Measurements from ENCODE around the gene RIN1.
"Not testable (repeated sequence)": the region's sequence is repeated elsewhere in the genome, so short reads cannot be mapped to it uniquely, and the experiment has no call there.

- not testable (repeated sequence) for TF ChIP-seq ARNTL (CRISPR knock-in tag; IDR thresholded peaks at IDR 0.05; ENCODE audit: borderline replicate concordance, low read depth); PATZ1 (CRISPR knock-in tag; IDR thresholded peaks at IDR 0.05; ENCODE audit: borderline replicate concordance); ZNF8 (CRISPR knock-in tag; IDR thresholded peaks at IDR 0.05); TCF4 (CRISPR knock-in tag; IDR thresholded peaks at IDR 0.05; ENCODE audit: borderline replicate concordance); ZNF70 (CRISPR knock-in tag; IDR thresholded peaks at IDR 0.05); GLIS3 (CRISPR knock-in tag; IDR thresholded peaks at IDR 0.05); ISL1 (CRISPR knock-in tag; IDR thresholded peaks at IDR 0.05)
These were observed 44.0 kb upstream of the RIN1 start for GRCh38 chr11:66380264-66380663.

Measured in SK-N-SH treated with all-trans-retinoic acid at 6 μM for 48 hours (cell line).